SK-N-SH (cell line): ENCODE results near the gene FADS1. TPM values are rescaled to one million over a fixed set of nuclear protein-coding genes. Genes with fewer than 3 reads are reported as not detected.

Experiments used
- CTCF ChIA-PET: fragments of 300-600, 350-600 bp; formaldehyde crosslinking; extraction: SDS; loops from one replicate; lab custom pipeline; 2021; lab: Yijun Ruan, JAX
- POLR2A ChIA-PET: fragments of 350-600 bp; sonication (Branson Sonifier 250); formaldehyde crosslinking; extraction: SDS; loops from one replicate; lab custom pipeline; 2020; ENCODE audit warnings: antibody characterized with exemption, inconsistent platforms; lab: Yijun Ruan, JAX
- DNase-seq: peaks from one replicate; pipeline ENCODE4 v3.0.0; 2012
- H2AFZ ChIP-seq: fragments of 200-600 bp; sonication (generic); 2 replicates; pipeline ENCODE4 v1.8.1; 2016; ENCODE audit warnings: antibody characterized with exemption, mild to moderate bottlenecking, low read depth
- H3F3A ChIP-seq: fragments of 200-600 bp; sonication (generic); replicated peaks from 2 replicates; pipeline ENCODE3; 2016; ENCODE audit warnings: antibody characterized with exemption, mild to moderate bottlenecking; ENCODE audit not compliant: insufficient read depth
- H3K27ac ChIP-seq, 2 experiments: fragments of 200-500 bp in 1 of 2; fragments of 200-600 bp in 1 of 2; sonication (Bioruptor generic) in 1 of 2; sonication (generic), shearing (Covaris generic) in 1 of 2; 2 replicates each; pipeline versions ENCODE4 v1.5.1 to v1.6.1; 2014 to 2016; ENCODE audit warnings: low read depth in 2 of 2, inconsistent platforms in 1 of 2, low read length in 1 of 2, mild to moderate bottlenecking in 1 of 2, mixed read lengths in 1 of 2
- H3K27me3 ChIP-seq: fragments of 200-600 bp; sonication (generic), shearing (Covaris generic); 2 replicates; pipeline ENCODE4 v1.6.1; 2016; ENCODE audit warnings: mixed run types; ENCODE audit not compliant: insufficient read depth
- H3K36me3 ChIP-seq, 2 experiments: fragments of 200-500 bp in 1 of 2; fragments of 200-600 bp in 1 of 2; sonication (Bioruptor generic) in 1 of 2; sonication (generic) in 1 of 2; replicated peaks in 1 of 2; 2 replicates each; pipeline versions ENCODE3 to v1.5.1; 2014 to 2016; ENCODE audit warnings: low read length in 1 of 2, mild to moderate bottlenecking in 1 of 2; ENCODE audit not compliant: insufficient read depth in 2 of 2, control insufficient read depth in 1 of 2
- H3K4me1 ChIP-seq, 2 experiments: fragments of 200-500 bp in 1 of 2; fragments of 200-600 bp in 1 of 2; sonication (Bioruptor generic) in 1 of 2; sonication (generic), shearing (Covaris generic) in 1 of 2; 2 replicates each; pipeline versions ENCODE4 v1.5.1 to v1.6.1; 2014 to 2016; ENCODE audit warnings: low read depth in 1 of 2, low read length in 1 of 2, mixed run types in 1 of 2; ENCODE audit not compliant: insufficient read depth in 2 of 2, control insufficient read depth in 1 of 2
- H3K4me2 ChIP-seq: fragments of 200-600 bp; sonication (generic), shearing (Covaris generic); 2 replicates; pipeline ENCODE4 v1.6.1; 2017; ENCODE audit warnings: mixed run types
- H3K4me3 ChIP-seq, 2 experiments: fragments of 200-500 bp in 1 of 2; fragments of 200-600 bp in 1 of 2; sonication (Bioruptor generic) in 1 of 2; sonication (generic), shearing (Covaris generic) in 1 of 2; 2 replicates each; pipeline versions ENCODE4 v1.5.1 to v1.8.1; 2014 to 2016; ENCODE audit warnings: low read depth in 2 of 2, inconsistent platforms in 1 of 2, low read length in 1 of 2, mild to moderate bottlenecking in 1 of 2, mixed read lengths in 1 of 2, moderate library complexity in 1 of 2
- H3K79me2 ChIP-seq: fragments of 200-600 bp; sonication (generic); 2 replicates; pipeline ENCODE4 v1.8.1; 2017; ENCODE audit warnings: mild to moderate bottlenecking; ENCODE audit not compliant: insufficient read depth
- H3K9ac ChIP-seq: fragments of 200-600 bp; sonication (generic); 2 replicates; pipeline ENCODE4 v1.6.1; 2017; ENCODE audit warnings: mixed run types
- H3K9me2 ChIP-seq: fragments of 200-600 bp; sonication (generic); 2 replicates; pipeline ENCODE4 v1.6.1; 2017; ENCODE audit warnings: mixed run types
- H3K9me3 ChIP-seq: fragments of 200-600 bp; sonication (generic); 2 replicates; pipeline ENCODE4 v1.6.1; 2017; ENCODE audit warnings: mixed run types, mild to moderate bottlenecking, moderate library complexity
- H4K20me1 ChIP-seq: fragments of 200-600 bp; sonication (generic); 2 replicates; pipeline ENCODE4 v1.6.1; 2017; ENCODE audit warnings: mild to moderate bottlenecking, mixed run types; ENCODE audit not compliant: insufficient read depth
- CTCF ChIP-seq: fragments of 200-600 bp; sonication (generic); IDR thresholded peaks from 2 replicates; pipeline ENCODE4 v1.6.1; 2017; ENCODE audit warnings: antibody characterized with exemption, mild to moderate bottlenecking, moderate library complexity
- ELF1 ChIP-seq: IDR thresholded peaks from 2 replicates; pipeline ENCODE4 v1.4.0; 2012
- EP300 ChIP-seq, 2 experiments: IDR thresholded peaks; 2 replicates each; pipeline versions ENCODE4 v1.4.0 to v1.6.1; 2012; ENCODE audit warnings: borderline replicate concordance in 1 of 2, low read depth in 1 of 2, low read length in 1 of 2
- GATA2 ChIP-seq: sonication (generic); formaldehyde crosslinking; IDR thresholded peaks from 2 replicates; pipeline ENCODE4 v1.5.0; 2020; ENCODE audit warnings: mild to moderate bottlenecking, missing genetic modification reagents
- MEF2A ChIP-seq: IDR thresholded peaks from 2 replicates; pipeline ENCODE4 v1.4.0; 2012; ENCODE audit warnings: low read depth, borderline replicate concordance
- RAD21 ChIP-seq: IDR thresholded peaks from 2 replicates; pipeline ENCODE4 v1.6.1; 2012; ENCODE audit warnings: mild to moderate bottlenecking, low read length
- REST ChIP-seq: IDR thresholded peaks from 2 replicates; pipeline ENCODE4 v1.6.1; 2012; ENCODE audit warnings: mild to moderate bottlenecking, low read depth, low read length, moderate library complexity
- SMC3 ChIP-seq: IDR thresholded peaks from 2 replicates; pipeline ENCODE4 v1.6.1; 2012; ENCODE audit warnings: low read depth, low read length, improper control_type of control experiment
- TAF1 ChIP-seq: IDR thresholded peaks from 2 replicates; pipeline ENCODE4 v1.6.1; 2012; ENCODE audit warnings: low read depth, mild to moderate bottlenecking, low read length, moderate library complexity, borderline replicate concordance
- USF1 ChIP-seq: IDR thresholded peaks from 2 replicates; pipeline ENCODE4 v1.4.0; 2012; ENCODE audit warnings: low read depth, borderline replicate concordance
- USF2 ChIP-seq: fragments of 150-350 bp; IDR thresholded peaks from 2 replicates; pipeline ENCODE4 v1.6.1; 2017; ENCODE audit warnings: antibody characterized with exemption, low read length, low read depth, borderline replicate concordance
- YY1 ChIP-seq: IDR thresholded peaks from 2 replicates; pipeline ENCODE4 v1.4.0; 2012; ENCODE audit warnings: low read depth, mild to moderate bottlenecking
- ZBTB33 ChIP-seq: IDR thresholded peaks from 2 replicates; pipeline ENCODE4 v1.4.0; 2012; ENCODE audit warnings: low read depth, borderline replicate concordance
- WGBS: methylation state at CpG from one replicate; pipeline ENCODE4 v1.1.6; 2017; ENCODE audit warnings: low lambda C conversion rate; 5-methylcytosine and 5-hydroxymethylcytosine counted together
- polyA plus RNA-seq, 3 experiments: library from polyadenylated mRNA; depleted of rRNA; stranded (reverse); fragments of >200 nt; gene quantifications; 2 replicates each; pipeline ENCODE4 v1.2.3, GENCODE V29; 2012

FADS1 gene
- polyA plus RNA-seq, 1 of the 3 experiments (the other 2 are of a cell fraction): 20.6 TPM

- no peaks in the 10 kb centered on the region for H3K9me3 ChIP-seq
- ChIA-PET POLR2A (no interaction called here), CTCF (interaction anchor here (0.9 to 2.0 kb wide), 3 partner anchors 9 to 127 kb away, joined by 3 to 9 read pairs (median 4); no protein-coding TSS in a partner anchor)
- H3F3A ChIP-seq: peaks cover 21% of the 10 kb centered on the region
- H3K36me3 ChIP-seq: no peaks in the 10 kb centered on the region
- no peak overlapping the region; a peak in 1 of 4 replicates for H3K27ac ChIP-seq
- peaks cover 9% of the 10 kb centered on the region; the same call in 1 of the 2 replicates for H3K79me2 ChIP-seq
- no peak overlapping the region for H3K9ac ChIP-seq
- H2AFZ ChIP-seq: no peak overlapping the region
- no peaks in the 10 kb centered on the region for H3K9me2 ChIP-seq
- H3K4me1 ChIP-seq: peaks cover 10 to 17% of the 10 kb centered on the region in 2 experiments; a peak in 3 of 4 replicates
- no peak for TF ChIP-seq RAD21
- no peak for TF ChIP-seq ELF1
- TF ChIP-seq USF2: no peak
- no peak for TF ChIP-seq YY1
- TF ChIP-seq USF1: no peak
- TF ChIP-seq SMC3: no peak
- no peak for TF ChIP-seq ZBTB33
- no peak for TF ChIP-seq TAF1
- no peak for TF ChIP-seq GATA2 (CRISPR knock-in tag)
- TF ChIP-seq EP300 (IDR thresholded peaks at IDR 0.05; ENCODE audit: borderline replicate concordance in 1 of 2, low read depth in 1 of 2, low read length in 1 of 2): no peak
- no peak for TF ChIP-seq REST
- no peak for TF ChIP-seq MEF2A
- TF ChIP-seq CTCF: no peak
- no peaks in the 10 kb centered on the region for H3K27me3 ChIP-seq
- 74% methylated on average over 2 of the region's 2 CpGs for WGBS
- no peak for DNase-seq
- H3K4me2 ChIP-seq: peak overlapping the region; percentile 11; the same call in 1 of the 2 replicates
- no peak overlapping the region for H3K4me3 ChIP-seq
- no peaks in the 10 kb centered on the region for H4K20me1 ChIP-seq
Measured at GRCh38 chr11:61820174-61820573, 3.4 kb upstream of the FADS1 start.
